Measurements from ENCODE around the gene MNT. TPM values are rescaled to one million over a fixed set of nuclear protein-coding genes. Genes with fewer than 3 reads are reported as not detected.

Gene MNT
- total RNA-seq, 1 donor from 2014 or later = 4.9 TPM

DNA sequence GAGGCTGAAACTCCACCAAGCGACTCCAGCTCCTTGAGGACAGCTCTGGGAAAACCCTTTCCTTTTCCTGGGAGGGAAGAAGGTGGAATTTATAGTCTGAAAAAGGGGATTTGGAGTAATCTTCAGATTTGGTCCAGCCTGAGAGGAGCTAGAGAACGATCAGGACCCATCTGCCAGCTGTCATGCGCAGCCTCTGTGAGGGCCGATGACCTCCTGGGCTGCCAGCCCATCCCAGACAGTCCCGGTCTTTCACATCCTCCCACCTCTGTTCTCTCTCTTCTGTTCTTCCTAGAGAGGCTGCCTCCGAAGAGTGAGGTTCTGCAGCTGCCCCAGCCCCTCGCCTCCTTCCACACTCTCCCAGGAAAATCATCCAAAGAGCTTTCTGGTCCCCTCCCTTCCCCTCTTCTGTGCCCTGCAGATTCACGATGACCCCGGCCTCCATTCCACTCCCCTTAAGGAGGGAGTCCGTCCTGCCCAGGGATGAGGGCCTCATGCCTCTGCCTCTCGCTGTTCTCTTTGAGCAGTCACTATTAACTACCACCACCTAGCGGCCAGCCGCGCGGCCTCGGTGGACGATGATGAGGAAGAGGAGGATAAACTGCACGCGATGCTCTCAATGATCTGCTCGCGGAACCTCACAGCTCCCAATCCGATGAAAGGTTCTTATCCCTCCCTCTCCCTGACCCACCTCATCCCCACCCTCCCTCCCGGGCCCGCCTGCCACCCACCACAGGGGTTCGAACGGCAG lies 33.9 kb downstream of the MNT start:
- Histone ChIP-seq H3K27ac (no peak overlapping the region), H3K9me3 (no peaks in the 10 kb centered on the region), H3K27me3 (no peaks in the 10 kb centered on the region), H3K36me3 (peaks cover 24 to 57% of the 10 kb centered on the region in 2 donors), H3K4me3 (no peak overlapping the region), H3K4me1 (no peaks in the 10 kb centered on the region)
- TF ChIP-seq, protein P1, sequence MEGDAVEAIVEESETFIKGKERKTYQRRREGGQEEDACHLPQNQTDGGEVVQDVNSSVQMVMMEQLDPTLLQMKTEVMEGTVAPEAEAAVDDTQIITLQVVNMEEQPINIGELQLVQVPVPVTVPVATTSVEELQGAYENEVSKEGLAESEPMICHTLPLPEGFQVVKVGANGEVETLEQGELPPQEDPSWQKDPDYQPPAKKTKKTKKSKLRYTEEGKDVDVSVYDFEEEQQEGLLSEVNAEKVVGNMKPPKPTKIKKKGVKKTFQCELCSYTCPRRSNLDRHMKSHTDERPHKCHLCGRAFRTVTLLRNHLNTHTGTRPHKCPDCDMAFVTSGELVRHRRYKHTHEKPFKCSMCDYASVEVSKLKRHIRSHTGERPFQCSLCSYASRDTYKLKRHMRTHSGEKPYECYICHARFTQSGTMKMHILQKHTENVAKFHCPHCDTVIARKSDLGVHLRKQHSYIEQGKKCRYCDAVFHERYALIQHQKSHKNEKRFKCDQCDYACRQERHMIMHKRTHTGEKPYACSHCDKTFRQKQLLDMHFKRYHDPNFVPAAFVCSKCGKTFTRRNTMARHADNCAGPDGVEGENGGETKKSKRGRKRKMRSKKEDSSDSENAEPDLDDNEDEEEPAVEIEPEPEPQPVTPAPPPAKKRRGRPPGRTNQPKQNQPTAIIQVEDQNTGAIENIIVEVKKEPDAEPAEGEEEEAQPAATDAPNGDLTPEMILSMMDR (IDR thresholded peaks at IDR 0.05) = no peak
- no peak for DNase-seq (ENCODE audit: low spot score in 2 of 2)
- intact Hi-C loops (cut with DNase I) = no loop called here

DNA sequence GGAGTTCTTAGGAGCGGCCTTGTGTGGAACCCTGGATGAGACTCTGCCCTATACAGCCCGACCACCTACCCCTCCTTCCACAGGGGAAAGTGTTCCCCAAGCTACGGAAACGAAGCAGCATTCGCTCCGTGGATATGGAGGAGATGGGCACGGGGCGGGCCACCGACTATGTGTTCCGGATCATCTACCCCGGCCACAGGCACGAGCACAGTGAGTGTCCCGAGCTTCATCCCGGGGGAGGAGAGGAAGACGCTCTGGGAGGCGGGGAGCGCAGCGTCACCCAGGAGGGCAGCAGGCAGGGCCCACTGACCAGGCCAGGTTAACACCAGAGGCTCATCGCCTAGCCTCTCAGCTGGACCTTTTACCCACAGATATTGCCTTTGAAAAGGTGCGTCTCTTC lies 35.7 kb downstream of the MNT start:
- H3K4me3 ChIP-seq = no peak overlapping the region
- H3K27ac ChIP-seq = no peak overlapping the region
- intact Hi-C loops (cut with DNase I) = no loop called here
- peaks cover 27 to 47% of the 10 kb centered on the region in 2 donors for H3K36me3 ChIP-seq
- TF ChIP-seq, protein P1 (IDR thresholded peaks at IDR 0.05) = no peak
- H3K27me3 ChIP-seq = no peaks in the 10 kb centered on the region
- no peaks in the 10 kb centered on the region for H3K9me3 ChIP-seq
- H3K4me1 ChIP-seq = no peaks in the 10 kb centered on the region
- DNase-seq (ENCODE audit: low spot score in 2 of 2) = no peak

DNA sequence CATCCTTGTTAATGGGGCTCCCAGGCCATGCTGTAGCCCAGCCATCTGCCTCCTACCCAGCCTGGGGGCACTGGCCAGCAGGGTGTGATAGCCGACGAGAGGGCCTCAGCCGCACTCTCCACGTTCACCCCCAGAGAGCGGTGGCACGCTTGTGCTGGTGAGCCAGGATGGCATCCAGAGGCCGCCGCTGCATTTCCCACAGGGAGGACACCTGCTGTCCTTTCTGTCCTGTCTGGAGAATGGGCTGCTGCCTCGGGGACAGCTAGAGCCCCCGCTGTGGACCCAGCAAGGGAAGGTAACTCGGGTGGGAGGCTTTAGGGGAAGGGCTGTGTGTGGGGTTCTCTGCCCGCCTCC lies 36.1 kb downstream of the MNT start:
- no peak overlapping the region for H3K27ac ChIP-seq
- TF ChIP-seq, protein P1 (IDR thresholded peaks at IDR 0.05) = no peak
- intact Hi-C loops (cut with DNase I) = no loop called here
- no peaks in the 10 kb centered on the region for H3K27me3 ChIP-seq
- no peaks in the 10 kb centered on the region for H3K4me1 ChIP-seq
- H3K9me3 ChIP-seq = no peaks in the 10 kb centered on the region
- DNase-seq (ENCODE audit: low spot score in 2 of 2) = no peak
- H3K4me3 ChIP-seq = no peak overlapping the region
- peaks cover 27 to 47% of the 10 kb centered on the region in 2 donors for H3K36me3 ChIP-seq

DNA sequence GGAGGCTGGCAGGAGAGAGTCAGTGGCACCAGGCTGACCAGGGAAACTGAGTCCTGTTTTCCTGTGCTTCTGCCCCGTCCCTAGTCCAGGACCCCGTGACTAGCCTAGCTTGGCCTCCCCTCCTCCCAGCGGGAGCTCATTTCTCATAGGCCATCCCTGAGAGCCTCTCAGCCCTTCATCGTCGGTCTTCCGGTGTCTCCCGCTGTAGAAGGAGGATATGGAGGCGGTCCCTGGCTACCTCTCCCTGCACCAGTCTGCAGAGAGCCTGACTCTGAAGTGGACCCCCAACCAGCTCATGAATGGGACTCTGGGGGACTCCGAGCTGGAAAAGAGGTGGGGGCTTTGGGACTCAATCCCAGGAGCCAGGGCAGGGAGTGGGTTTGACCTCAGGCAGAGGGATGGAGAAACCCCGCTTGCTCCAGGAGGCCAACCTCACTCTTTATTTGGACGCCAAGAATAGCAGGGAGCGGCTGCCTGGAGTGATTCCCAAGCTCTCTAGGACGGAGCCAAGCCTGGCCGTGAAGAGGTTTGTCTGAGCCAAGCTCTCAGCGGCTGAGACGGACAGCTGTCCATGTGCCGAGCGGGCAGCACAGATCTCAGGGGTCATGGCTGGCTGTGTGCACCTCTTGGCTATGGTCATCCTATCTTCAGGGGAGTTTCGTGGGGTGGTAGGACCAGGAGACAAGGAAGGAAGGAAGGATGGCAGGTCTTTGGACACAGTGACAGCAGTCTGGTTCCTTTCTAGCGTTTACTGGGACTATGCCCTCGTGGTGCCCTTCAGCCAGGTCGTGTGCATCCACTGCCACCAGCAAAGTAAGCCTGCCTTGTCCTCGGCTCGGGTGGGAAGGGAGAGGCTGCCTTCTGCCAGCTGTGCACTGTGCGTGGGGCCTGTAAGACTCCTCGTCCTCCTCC lies 36.8 kb downstream of the MNT start:
- Histone ChIP-seq H3K4me1 (no peaks in the 10 kb centered on the region), H3K9me3 (no peaks in the 10 kb centered on the region), H3K27me3 (no peaks in the 10 kb centered on the region), H3K36me3 (peaks cover 27 to 47% of the 10 kb centered on the region in 2 donors), H3K4me3 (no peak overlapping the region), H3K27ac (no peak overlapping the region)
- TF ChIP-seq, protein P1 (IDR thresholded peaks at IDR 0.05) = no peak
- intact Hi-C loops (cut with DNase I) = no loop called here
- no peak for DNase-seq (ENCODE audit: low spot score in 2 of 2)

DNA sequence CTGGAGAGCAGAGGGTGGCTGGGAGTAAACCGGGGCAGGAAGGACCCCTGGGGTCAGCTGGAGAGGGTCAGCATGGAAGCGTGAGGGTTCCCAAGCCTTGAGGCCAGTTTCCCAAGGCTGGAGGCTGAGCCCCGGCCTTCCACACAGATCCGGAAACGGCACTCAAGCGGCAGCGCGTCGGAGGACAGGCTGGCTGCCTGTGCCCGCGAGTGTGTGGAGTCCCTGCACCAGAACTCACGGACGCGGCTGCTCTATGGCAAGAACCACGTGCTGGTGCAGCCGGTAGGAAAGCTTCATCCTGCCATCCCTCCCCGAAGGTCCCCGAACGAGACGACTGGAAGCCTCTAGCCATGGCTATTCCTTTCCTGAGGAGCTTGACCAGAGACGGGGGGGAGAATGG lies 37.5 kb downstream of the MNT start:
- peaks cover 27 to 41% of the 10 kb centered on the region in 2 donors for H3K36me3 ChIP-seq
- TF ChIP-seq, protein P1 (IDR thresholded peaks at IDR 0.05) = no peak
- no peaks in the 10 kb centered on the region for H3K27me3 ChIP-seq
- H3K4me3 ChIP-seq = no peak overlapping the region
- DNase-seq (ENCODE audit: low spot score in 2 of 2) = no peak
- intact Hi-C loops (cut with DNase I) = no loop called here
- H3K9me3 ChIP-seq = no peaks in the 10 kb centered on the region
- H3K4me1 ChIP-seq = no peaks in the 10 kb centered on the region
- no peak overlapping the region for H3K27ac ChIP-seq

Measured in ascending aorta (tissue), 2 donors.